Stimulated activated CD8-positive, alpha-beta memory T cell treated with anti-CD3 and anti-CD28 coated beads, Interleukin-4, amount 100 ng/mL, for 24 hours (primary cell): ENCODE measurements around the gene PRKCE.
"Not testable (repeated sequence)": the region's sequence is repeated elsewhere in the genome, so short reads cannot be mapped to it uniquely, and the experiment has no call there.

Source experiments
- DNase-seq: peaks from one replicate; pipeline ENCODE4 v3.0.0-alpha.2; 2020; ENCODE audit warnings: low read depth

The PRKCE gene

DNA sequence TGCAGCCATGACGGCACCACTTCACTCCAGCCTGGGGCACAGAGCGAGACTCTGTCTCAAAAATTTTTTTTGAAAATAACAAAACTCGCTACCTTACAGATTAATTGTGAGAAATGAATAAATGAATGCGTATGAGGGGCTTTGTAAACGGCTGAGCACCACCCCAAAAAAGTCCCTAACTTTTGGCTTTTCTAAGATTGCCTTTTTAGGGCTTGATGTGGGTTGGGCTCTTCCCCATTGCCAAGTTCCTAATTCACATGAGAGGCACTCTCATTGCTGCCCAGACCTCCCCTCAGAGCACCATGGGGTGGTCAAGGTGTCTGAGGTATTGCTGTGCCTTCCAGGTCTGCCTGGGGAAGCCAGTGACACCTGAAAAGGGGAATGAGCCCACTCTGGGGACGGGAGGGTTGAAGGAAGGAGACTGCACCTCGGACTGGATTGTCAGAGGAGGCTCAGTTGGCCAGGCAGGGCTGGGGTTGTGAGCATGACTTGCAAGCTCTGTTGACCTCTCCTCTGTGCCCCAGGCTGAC lies 186.4 kb downstream of the PRKCE start:
- DNase-seq: no peak

DNA sequence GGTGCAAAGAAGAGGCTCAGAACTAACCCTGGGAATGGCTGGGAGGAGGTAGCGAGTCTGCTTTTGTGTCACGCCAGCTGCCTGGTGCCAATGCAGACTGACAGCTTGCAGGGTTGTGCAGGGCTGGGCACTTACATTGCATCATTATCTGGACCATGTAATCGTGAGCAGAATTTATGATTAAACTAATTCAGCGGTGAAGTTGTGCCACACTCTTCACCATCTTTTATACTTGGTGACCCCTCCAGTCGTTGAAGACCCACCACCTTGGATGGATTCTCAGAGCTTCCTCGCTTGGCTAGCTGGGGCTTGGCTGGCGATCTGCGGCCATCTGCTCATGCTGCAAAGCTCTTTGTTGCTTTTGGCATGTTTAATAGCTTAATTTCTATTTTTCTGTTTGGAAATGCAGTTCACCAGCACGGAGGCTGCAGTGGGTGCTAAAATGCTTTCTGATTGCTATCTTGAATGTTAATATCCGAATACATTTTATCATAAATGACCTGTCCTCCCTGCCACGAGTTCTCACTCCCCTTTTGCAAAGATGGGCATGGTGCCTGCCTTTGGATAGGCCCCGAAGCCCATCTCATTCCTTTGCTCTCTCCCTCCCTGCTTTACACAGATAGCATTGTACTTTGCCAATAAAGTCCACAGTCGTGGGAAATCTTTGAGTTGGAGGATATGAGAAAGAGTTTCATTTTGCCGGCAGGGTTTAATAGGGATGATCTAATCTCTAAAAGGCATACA lies 188.2 kb downstream of the PRKCE start:
- DNase-seq: no peak

DNA sequence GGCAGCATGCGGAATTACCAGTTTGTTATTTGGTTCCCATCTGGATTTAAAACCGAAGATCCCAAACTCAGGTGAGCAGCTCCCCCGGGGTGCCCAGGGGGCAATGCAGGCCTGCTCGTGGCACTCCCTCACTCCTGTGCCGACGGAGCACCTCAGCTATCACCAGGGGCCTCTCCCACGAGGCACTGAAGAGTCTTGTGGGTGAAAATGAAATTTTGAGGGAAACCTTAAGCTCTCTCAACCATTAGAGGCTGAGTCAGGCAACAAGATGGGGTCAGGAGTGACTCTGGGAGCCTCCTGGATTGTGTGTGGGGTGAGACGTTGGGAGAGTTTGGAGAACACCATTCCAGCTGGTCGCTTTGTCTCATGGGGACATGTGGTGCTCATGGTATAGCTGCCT lies 189.0 kb downstream of the PRKCE start:
- DNase-seq: no peak

DNA sequence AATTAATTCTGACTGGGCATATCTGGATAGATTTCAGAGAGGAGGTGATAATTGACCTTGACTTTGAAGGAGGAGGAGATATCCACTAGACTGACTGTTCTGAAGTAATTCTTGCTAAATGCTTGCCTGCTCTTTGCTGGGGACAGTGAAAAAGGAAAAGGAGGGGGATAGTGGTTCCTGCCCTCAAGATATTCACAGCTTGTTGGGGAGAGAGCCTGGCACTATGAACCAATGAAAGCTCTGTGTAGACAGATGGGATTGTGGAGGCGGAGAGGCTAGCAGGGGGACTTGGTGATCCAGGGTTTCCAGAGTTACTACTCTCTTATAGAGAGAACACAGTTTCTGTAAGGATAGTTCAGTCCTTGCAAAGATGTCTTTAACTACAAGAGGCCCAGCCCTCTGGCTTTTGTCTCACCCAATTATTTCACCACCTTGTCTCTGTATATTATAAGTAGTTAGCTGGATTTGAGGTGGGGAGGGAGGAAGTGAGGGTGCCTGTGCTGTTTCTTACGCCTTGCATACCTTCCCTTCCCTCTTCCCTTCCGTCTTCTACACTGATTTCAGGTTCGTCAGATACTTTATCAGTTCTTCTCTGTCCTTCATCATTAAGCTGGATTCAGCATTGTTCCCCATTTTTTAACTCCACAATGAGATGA lies 190.4 kb downstream of the PRKCE start:
- DNase-seq: no peak

DNA sequence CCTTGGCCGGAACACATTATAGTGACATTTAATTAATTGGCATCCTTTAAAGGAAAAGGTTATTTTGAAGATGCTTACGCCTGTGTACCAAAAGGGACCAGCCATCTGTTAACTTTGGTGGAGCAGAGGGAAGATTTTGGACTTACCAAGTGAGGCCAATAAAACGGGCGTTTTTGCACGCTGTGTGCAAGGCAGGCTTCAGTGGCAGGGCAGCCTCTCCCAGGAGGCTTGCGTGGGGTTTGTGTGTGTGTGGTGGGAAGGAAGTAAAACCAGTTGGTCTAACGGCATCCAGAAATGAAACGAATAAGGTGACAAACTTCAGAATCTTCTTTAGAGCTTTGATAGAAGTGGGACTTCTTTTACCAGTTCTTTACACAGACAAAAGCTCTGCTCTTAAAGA lies 191.7 kb downstream of the PRKCE start:
- DNase-seq: no peak

DNA sequence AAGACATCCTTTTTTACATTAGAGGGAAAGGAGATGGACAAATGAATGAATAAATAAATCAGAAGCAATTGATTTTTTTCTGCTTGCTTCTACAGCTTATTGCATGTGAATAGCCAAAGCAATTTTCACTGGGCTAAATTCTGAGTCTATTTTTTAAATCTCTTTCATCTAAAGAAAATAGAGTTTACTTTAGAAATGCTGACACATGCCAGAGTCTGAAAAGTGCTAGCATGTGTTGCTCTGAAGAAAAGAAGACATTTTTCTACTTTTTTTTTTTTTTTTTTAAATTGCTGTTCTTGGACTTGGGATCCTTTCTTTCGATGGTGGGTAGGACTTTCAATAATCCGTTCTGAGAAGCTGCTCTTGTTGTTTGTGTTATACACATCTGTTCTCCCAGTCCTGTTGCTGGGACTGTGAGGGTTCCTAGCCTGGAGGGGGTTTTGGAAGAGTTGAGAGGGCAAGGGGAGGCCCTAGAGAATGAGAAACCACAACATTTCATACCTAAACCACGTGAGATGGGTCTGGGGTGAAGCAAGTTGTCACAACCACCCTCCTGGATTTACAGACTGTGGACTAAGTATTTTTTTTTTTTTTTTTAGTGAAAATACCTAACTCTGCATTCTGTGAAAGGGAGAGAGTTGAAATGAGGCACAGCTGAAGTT lies 193.5 kb downstream of the PRKCE start:
- no peak for DNase-seq

DNA sequence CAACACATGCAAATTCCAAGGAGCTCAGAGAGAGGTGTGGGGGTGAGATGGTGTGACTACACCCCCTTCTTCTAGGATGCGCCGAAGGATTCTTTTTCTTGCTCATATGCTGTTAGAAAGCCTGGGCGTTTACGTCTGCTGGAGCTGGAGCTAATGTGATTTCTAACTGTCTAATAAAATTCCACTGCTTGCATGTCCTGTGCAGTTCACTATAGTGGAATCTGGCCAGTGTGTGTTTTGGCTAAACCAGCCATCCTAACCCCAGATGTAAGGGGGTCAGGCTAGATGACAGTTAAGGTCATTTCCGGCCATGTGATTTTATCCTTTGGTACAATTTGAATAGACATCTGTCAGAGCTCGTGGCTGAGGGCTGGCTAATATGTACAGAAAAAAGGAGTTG lies 194.1 kb downstream of the PRKCE start:
- no peak for DNase-seq

DNA sequence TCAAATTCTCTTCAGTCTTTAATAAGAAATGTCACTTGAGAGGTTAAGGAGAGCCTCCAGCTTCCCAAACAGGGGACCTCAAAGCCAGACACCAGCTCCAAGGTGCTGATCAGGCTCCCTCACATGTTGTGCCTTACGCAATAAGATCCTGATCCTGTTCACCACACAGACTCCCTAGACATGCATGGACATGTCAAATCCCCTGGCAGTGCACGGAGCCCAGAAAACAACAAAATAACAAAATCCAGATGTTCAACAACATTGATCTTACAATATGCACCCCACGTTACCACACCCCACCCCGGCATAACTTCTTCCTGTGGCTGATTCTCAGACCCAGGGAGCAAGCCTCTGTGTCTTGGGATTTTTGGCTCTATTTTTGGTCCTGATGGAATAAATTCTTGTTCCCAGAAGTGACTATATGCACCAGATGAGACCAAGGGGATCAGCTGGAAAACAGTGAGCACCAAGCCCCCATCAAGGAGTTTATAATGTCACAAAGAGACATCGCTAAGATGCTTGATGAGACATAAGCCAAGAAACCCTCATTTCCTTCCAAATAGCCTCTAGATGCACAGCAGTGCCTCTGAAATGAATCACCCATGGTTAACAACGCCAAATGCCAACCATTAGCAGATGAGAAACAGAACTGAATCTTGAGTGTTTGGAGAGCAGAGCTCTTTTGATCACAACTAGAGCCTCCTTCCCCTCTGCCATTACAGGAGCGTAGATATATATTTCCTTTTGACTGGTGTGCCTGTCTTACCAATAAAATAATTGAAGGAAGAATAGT lies 198.2 kb downstream of the PRKCE start:
- DNase-seq: no peak

DNA sequence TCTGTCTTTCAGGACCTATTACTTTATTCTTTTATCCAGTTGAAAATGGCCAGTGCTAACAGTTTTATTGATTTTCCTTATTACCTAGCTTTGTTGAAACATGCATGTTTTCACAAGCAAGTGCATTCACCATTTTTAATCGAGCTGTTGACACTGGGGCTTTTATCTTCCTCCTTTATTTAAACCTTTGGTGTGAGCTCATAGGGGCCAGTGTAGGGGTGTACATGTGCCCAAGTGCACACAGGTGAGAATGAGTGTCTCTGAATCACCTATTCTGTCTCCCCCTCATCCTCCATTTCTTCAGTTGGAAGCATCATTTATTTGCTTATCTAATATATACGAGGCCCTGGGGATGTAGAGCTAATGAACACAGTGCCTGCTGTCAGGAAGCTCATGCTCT lies 199.1 kb downstream of the PRKCE start:
- no peak for DNase-seq

DNA sequence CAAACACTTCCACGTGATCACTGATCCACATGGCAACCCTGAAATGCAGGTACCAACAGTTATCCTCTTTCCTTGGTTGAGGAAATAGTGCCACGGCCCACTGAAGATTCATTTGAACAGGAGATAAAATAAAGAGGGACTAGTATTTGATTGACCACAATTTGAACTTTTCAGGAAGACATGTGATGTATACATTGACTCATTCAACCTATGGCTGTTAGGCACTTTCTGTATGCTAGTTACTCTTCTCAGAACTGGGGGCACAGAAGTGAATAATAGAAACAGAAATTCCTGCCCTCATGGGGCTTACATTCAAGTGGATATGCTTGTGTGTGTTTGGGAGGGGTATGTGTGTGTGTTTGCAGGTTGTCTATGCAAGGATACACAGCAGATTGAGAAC lies 199.6 kb downstream of the PRKCE start:
- DNase-seq: no peak

DNA sequence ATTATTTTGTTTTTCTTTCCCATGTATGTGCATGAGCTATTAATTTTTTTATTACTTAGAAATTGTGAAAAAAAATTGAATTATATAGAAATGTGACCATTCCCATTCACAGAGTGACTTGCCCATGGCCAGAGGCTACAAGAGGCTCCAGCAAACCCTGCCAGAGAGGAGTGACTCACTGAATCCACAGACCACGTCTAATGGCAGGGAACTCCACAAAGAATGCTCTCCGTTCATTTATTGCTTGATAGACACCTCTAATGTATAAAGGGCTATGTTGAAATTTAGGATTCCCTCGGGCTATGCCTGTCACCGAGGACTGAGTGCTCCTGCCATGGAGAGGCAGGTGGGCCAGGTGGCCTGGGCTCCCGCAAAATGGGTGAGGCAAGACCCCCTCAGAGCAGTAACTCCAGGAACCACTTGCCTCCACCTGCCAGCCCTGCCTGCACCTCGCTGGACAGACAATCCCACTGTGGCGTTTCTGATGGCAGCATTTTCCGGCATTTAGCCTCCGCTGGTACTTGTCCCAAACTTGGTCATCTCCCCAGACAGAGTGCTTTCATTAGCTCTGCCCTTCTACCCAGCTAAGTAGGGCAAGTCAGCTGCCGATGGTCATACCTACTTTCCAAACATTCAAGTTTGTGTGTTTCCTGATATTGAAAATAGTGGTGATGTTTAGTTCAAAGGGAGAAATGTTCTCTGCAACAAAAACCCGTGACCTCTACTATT lies 200.3 kb downstream of the PRKCE start:
- no peak for DNase-seq

DNA sequence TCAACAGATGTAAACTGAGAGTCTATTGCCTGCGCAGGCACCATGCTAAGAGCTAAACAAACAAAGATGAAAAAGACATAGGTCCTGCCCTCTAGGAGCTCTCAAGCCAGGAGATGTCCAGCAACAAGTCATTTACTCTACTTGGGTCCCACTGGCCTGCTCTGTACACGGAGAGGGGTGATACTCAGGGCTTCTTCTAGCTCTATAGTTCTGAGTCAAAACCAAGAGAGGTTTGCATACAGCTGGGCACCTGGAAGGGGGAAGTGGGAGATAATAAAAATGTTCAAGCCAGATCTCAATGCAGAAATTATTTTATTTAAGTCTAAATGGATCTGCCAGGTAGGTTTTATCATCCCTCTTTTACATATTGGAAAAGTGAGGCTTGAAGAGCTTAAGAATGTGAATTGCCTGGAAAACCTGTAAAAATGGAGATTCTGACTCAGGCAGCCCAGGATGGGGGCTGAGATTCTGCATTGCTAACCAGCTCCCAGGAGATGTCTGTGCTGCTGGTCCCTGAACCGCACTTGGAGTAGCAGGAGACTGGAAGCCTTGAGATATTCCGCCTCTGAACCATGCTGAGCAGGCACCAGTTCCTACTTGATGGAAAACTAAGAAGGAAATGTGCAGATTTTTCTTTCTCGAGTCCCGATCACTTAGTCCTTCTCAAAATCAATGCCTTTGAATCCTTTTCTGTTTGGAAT lies 201.1 kb downstream of the PRKCE start:
- no peak for DNase-seq

DNA sequence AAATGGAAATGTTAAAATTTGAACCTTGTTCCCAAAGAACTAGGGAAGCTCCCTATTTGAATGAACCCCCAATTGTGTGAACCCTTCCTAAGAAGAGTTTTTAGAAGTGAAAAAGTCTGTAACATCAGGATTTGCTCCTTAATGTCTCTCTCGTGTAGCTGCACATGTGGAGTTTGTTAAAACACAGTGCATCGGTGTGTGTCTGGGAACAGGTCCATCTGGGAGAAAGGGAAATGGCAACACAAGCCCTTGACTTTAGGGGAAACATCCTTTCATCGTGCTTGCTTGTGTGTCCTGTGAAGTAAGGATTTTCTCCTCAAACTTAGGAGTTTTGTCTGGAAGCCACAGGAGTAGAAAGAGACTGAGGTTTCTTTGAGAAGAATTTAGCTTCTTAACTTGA lies 203.9 kb downstream of the PRKCE start:
- no peak for DNase-seq

DNA sequence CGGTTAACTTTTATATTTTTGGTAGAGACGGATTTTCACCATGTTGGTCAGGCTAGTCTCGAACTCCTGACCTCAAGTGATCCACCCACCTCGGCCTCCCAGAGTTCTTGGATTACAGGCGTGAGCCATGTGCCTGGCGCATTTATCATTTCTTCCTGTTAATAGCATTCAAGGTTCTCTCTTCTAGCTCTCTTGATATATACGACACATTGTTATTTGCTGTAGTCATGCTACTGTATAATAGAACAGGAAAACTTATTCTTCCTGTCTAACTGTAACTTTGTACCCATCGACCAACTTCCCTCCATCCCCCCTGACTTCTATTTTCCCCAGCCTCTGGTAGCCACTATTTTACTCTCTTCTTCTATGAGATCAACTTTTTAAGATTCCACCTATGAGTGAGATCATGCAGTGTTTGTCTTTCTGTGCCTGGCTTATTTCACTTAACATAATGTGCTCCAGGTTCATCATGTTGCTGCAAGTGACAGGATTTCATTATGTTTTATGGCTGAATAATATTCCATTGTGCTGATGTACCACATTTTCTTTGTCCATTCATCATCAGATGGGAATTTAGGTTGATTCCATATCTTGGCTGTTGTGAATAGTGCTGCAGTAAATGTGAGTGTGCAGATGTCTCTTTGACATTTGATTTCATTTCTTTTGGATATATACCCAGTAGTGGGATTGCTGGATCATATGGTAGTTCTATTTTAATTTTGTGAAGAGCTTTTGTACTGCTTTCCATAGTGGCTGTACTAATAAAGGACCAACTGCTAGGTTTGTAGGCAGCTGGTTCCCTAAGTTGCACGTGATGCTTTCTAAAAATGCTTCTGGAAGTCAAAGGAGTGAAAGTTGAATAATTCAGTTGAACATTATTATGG lies 205.2 kb downstream of the PRKCE start:
- no peak for DNase-seq

DNA sequence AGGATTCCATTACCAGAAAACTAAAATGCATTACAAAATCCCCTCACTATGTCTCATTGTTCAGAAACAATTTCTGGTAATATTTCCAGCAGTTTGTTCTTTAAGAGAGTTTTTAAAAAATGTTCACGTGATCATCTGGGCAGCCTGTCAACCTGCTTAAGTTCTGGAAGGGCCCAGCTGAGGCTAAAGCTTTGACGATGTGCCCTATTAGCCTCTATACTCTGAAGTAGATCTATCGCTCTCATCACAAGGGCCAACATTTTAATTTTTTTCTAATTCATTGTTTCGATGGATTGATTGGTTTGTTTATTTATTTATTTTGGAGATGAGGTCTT lies 205.8 kb downstream of the PRKCE start:
- no peak for DNase-seq

DNA sequence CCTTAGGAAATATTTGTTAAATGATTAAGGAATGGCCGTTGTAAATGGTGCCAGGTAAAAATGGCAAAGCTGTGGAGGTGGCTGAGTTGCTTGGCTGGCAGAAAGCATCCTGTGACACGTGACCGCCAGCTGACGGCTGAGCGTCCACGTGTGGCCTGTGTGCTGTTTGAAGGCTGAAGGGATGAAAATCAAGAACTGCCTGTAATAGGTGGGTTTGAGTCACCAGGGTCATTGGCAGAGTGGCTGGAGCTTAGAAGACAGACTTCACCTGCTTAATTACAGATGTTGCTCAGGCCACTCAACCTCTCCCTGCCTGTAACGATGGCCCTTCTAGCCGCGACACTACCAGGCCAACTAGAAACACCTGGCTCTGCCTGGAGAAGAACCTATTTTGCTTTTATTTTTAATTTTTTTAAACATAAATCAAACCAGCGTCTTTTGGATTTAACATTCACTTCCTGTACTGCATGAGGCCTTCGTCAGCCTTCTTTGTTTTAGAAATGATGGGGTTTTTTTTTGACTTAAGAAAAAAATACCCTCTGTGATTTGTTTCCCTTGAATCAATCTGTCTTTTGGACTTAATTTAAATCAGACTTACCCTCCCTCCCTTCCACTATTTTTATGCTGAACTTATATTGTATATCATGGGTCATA lies 206.5 kb downstream of the PRKCE start:
- no peak for DNase-seq

DNA sequence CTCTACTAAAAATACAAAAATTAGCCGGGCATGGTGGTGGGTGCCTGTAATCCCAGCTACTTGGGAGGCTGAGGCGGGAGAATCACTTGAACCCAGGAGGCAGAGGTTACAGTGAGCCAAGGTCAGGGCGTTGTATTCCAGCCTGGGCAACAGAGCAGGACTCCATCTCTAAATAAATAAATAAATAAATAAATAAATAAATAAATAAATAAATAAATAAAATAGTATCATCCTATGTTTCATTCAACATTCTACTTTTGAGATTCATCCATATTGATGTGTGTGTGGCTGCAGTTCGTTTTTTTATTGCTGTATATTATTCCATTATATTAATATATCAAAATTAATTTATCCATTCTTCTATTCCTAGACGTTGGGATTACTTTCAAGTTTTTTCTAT lies 207.4 kb downstream of the PRKCE start:
- DNase-seq: not testable (repeated sequence)

DNA sequence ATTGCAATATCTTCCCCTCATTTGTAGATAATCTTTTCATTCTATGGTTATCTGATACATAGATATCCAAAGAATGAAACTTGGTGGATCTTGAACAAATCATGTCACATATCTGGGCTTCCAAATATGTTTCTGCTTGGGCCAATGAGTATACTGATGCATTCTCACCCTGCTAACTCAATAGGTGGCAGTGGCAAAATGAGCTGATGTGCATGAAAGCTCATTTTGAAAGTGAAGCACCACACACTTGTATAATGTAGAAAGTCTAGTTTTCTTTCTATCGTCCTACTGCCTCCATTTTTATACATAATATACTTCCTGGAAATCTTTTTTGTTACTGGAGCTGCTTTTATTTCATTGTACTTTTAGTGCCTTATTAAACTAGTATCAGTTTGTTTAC lies 208.2 kb downstream of the PRKCE start:
- no peak for DNase-seq
